PC-9 (cell line): Measurements from ENCODE around the gene MBD5. TPM values are rescaled to one million over a fixed set of nuclear protein-coding genes. Genes with fewer than 3 reads are reported as not detected.
A peak's percentile ranks its signal among the peaks of the same experiment; 100 is the strongest.

Experiments used
- BruUV-seq: library from RNA; stranded (reverse); fragments of 400-500 nt; replicated peaks from 2 replicates; lab custom pipeline; 2021; lab: Mats Ljungman, UMichigan
- CTCF ChIA-PET: fragments of 300-600 bp; sonication (Branson Sonifier 250); formaldehyde crosslinking; loops from one replicate; lab custom pipeline; 2022; ENCODE audit warnings: antibody characterized with exemption; lab: Charles Lee
- POLR2A ChIA-PET: fragments of 300-600 bp; sonication (Branson Sonifier 250); formaldehyde crosslinking; loops from one replicate; lab custom pipeline; 2022; ENCODE audit warnings: antibody characterized with exemption; ENCODE audit not compliant: unreplicated experiment; lab: Charles Lee
- DNase-seq, 2 experiments: peaks; one replicate each; pipeline versions ENCODE4 v3.0.0 to v3.0.0-alpha.2; 2015 to 2022; ENCODE audit warnings: mixed read lengths in 1 of 2
- H2AFZ ChIP-seq: fragments of 200-600 bp; sonication (generic); 2 replicates; pipeline ENCODE4 v1.8.1; 2017; ENCODE audit warnings: antibody characterized with exemption
- H3F3A ChIP-seq: fragments of 200-600 bp; sonication (generic); 2 replicates; pipeline ENCODE4 v1.8.1; 2017; ENCODE audit warnings: antibody characterized with exemption, mild to moderate bottlenecking, low read depth; ENCODE audit not compliant: insufficient read depth
- H3K27ac ChIP-seq: fragments of 200-600 bp; sonication (generic); 2 replicates; pipeline ENCODE4 v1.6.1; 2016; ENCODE audit warnings: mixed run types
- H3K27me3 ChIP-seq: fragments of 200-600 bp; sonication (generic); 2 replicates; pipeline ENCODE4 v1.6.1; 2016; ENCODE audit warnings: low read depth, mixed run types; ENCODE audit not compliant: insufficient read depth
- H3K36me3 ChIP-seq: fragments of 200-600 bp; sonication (generic); 2 replicates; pipeline ENCODE4 v1.6.1; 2016; ENCODE audit warnings: low read depth, mixed run types
- H3K4me1 ChIP-seq: fragments of 200-600 bp; sonication (generic); replicated peaks from 2 replicates; pipeline ENCODE4 v1.6.1; 2016; ENCODE audit warnings: mixed run types; ENCODE audit not compliant: insufficient read depth
- H3K4me2 ChIP-seq: fragments of 200-600 bp; sonication (generic); 2 replicates; pipeline ENCODE4 v1.6.1; 2017; ENCODE audit warnings: mixed run types
- H3K4me3 ChIP-seq: fragments of 200-600 bp; sonication (generic); 2 replicates; pipeline ENCODE4 v1.6.1; 2016; ENCODE audit warnings: mixed run types
- H3K79me2 ChIP-seq: fragments of 200-600 bp; sonication (generic); 2 replicates; pipeline ENCODE4 v1.6.1; 2017; ENCODE audit warnings: low read depth, mixed run types
- H3K9me2 ChIP-seq: fragments of 200-600 bp; sonication (generic); 2 replicates; pipeline ENCODE4 v1.8.1; 2017; ENCODE audit warnings: mild to moderate bottlenecking; ENCODE audit not compliant: insufficient read depth
- H3K9me3 ChIP-seq: fragments of 200-600 bp; sonication (generic); 2 replicates; pipeline ENCODE4 v1.8.1; 2016; ENCODE audit warnings: low read depth; ENCODE audit not compliant: insufficient read depth
- H4K20me1 ChIP-seq: fragments of 200-600 bp; sonication (generic); 2 replicates; pipeline ENCODE4 v1.8.1; 2017; ENCODE audit not compliant: insufficient read depth
- CTCF ChIP-seq: fragments of 200-600 bp; sonication (generic); conservative IDR thresholded peaks from 2 replicates; pipeline ENCODE4 v1.6.1; 2017; ENCODE audit warnings: mixed run types, antibody characterized with exemption, mild to moderate bottlenecking, moderate library complexity
- EZH2 ChIP-seq: fragments of 200-600 bp; sonication (generic); IDR thresholded peaks from 2 replicates; pipeline ENCODE4 v1.8.0; 2017; ENCODE audit warnings: antibody characterized with exemption, low read depth
- intact Hi-C: fragments of 100-400 bp; cut with micrococcal nuclease; formaldehyde crosslinking; loops from one replicate; pipeline ENCODE4 v1.10.0; 2022; ENCODE audit not compliant: unreplicated experiment
- total RNA-seq: library from RNA; stranded (reverse); gene quantifications from 2 replicates; pipeline ENCODE4 v1.2.3, GENCODE V29; 2021

MBD5 gene
- total RNA-seq, 1 experiment from 2014 or later = 46.5 TPM

- Histone ChIP-seq H2AFZ (no peak overlapping the region), H3K4me1 (no peaks in the 10 kb centered on the region), H3K79me2 (no peaks in the 10 kb centered on the region), H3K9me3 (no peaks in the 10 kb centered on the region), H3K27ac (no peak overlapping the region), H3F3A (no peaks in the 10 kb centered on the region), H3K36me3 (no peaks in the 10 kb centered on the region), H4K20me1 (no peaks in the 10 kb centered on the region), H3K27me3 (no peaks in the 10 kb centered on the region), H3K9me2 (no peaks in the 10 kb centered on the region), H3K4me2 (no peak overlapping the region), H3K4me3 (no peak overlapping the region)
- CTCF ChIA-PET = no interaction called here
- intact Hi-C loops = no loop called here
- POLR2A ChIA-PET = interaction anchor here (0.5 kb wide), 1 partner anchor 847 kb away, joined by 4 read pairs; no protein-coding TSS in a partner anchor
- TF ChIP-seq CTCF (no peak), EZH2 (no peak)
- BruUV-seq = no TSS peak
- DNase-seq = no peak
Observed at GRCh38 chr2:148238561-148238960, 217.7 kb downstream of the MBD5 start.

GRCh38 chr2:148240838-148241237 lies 219.9 kb downstream of the MBD5 start:
- no peak overlapping the region for H3K4me2 ChIP-seq
- no peaks in the 10 kb centered on the region for H3K36me3 ChIP-seq
- CTCF ChIA-PET = no interaction called here
- H2AFZ ChIP-seq = no peak overlapping the region
- intact Hi-C loops = no loop called here
- H3K4me1 ChIP-seq = peaks cover 12% of the 10 kb centered on the region
- H3K27ac ChIP-seq = no peak overlapping the region
- H3K27me3 ChIP-seq = no peaks in the 10 kb centered on the region
- no peak for DNase-seq
- no peaks in the 10 kb centered on the region for H3F3A ChIP-seq
- no TSS peak for BruUV-seq
- H3K9me3 ChIP-seq = no peaks in the 10 kb centered on the region
- H3K9me2 ChIP-seq = no peaks in the 10 kb centered on the region
- no peak overlapping the region for H3K4me3 ChIP-seq
- TF ChIP-seq CTCF = no peak
- no peak for TF ChIP-seq EZH2
- H4K20me1 ChIP-seq = no peaks in the 10 kb centered on the region
- POLR2A ChIA-PET = no interaction called here
- no peaks in the 10 kb centered on the region for H3K79me2 ChIP-seq

- Histone ChIP-seq H3F3A (no peaks in the 10 kb centered on the region), H3K27ac (peak overlapping the region; percentile 34; the same call in 1 of the 2 replicates), H3K4me3 (no peak overlapping the region), H3K27me3 (no peaks in the 10 kb centered on the region), H3K36me3 (no peaks in the 10 kb centered on the region), H3K9me2 (no peaks in the 10 kb centered on the region), H4K20me1 (no peaks in the 10 kb centered on the region), H3K4me2 (peak overlapping the region; percentile 29; the same call in 1 of the 2 replicates), H2AFZ (peak overlapping the region; percentile 65; the same call in 1 of the 2 replicates), H3K9me3 (no peaks in the 10 kb centered on the region), H3K79me2 (no peaks in the 10 kb centered on the region), H3K4me1 (peaks cover 12% of the 10 kb centered on the region)
- intact Hi-C loops = no loop called here
- TF ChIP-seq CTCF = no peak
- no peak for TF ChIP-seq EZH2
- ChIA-PET POLR2A (no interaction called here), CTCF (no interaction called here)
- DNase-seq = peak in 1 of 2 experiments; percentile 38
- BruUV-seq = no TSS peak
Observed at GRCh38 chr2:148244593-148245292, 223.9 kb downstream of the MBD5 start.
